Transverse colon (tissue), 4 donors: Measurements from ENCODE around the gene SLC6A8. TPM values are rescaled to one million over a fixed set of nuclear protein-coding genes. Genes with fewer than 3 reads are reported as not detected.

ENCODE experiments used
- DNase-seq: peaks from one replicate; pipeline ENCODE4 v3.0.0-alpha.2; 2019
- H3K27ac ChIP-seq, 4 donors: fragments of 200-600 bp; sonication (generic); 2 replicates each; pipeline ENCODE4 v1.5.1; 2016 to 2018; ENCODE audit warnings: inconsistent platforms in 4 of 4
- H3K27me3 ChIP-seq: fragments of 200-600 bp; sonication (generic); 2 replicates; pipeline ENCODE4 v1.5.1; 2017; ENCODE audit warnings: inconsistent platforms
- H3K36me3 ChIP-seq, 4 donors: fragments of 200-600 bp; sonication (generic); 2 replicates each; pipeline ENCODE4 v1.5.1; 2017 to 2019; ENCODE audit warnings: inconsistent platforms in 4 of 4
- H3K4me1 ChIP-seq, 4 donors: fragments of 200-600 bp; sonication (generic); 2 replicates each; pipeline ENCODE4 v1.5.1; 2017 to 2020; ENCODE audit warnings: inconsistent platforms in 4 of 4
- H3K4me3 ChIP-seq, 4 donors: fragments of 200-600 bp; sonication (generic); 1 replicate in 1 of 4; 2 replicates in 3 of 4; pipeline versions ENCODE4 v1.5.1 to v1.6.1; 2017 to 2019; ENCODE audit warnings: inconsistent platforms in 4 of 4
- H3K9me3 ChIP-seq, 2 donors: fragments of 200-600 bp; sonication (generic); 2 replicates each; pipeline ENCODE4 v1.5.1; 2017 to 2019; ENCODE audit warnings: inconsistent platforms in 2 of 2
- EP300 ChIP-seq: sonication (generic); formaldehyde crosslinking; IDR thresholded peaks from one replicate; pipeline ENCODE4 v1.6.1; 2017; ENCODE audit warnings: antibody characterized with exemption, low read depth
- POLR2A ChIP-seq: fragments of 450-650 bp; IDR thresholded peaks from one replicate; pipeline ENCODE4 v1.6.1; 2016; ENCODE audit warnings: antibody characterized with exemption, mild to moderate bottlenecking, moderate library complexity
- POLR2AphosphoS5 ChIP-seq, 3 donors: sonication (generic); formaldehyde crosslinking; IDR thresholded peaks; one replicate each; pipeline ENCODE4 v1.6.1; 2016; ENCODE audit warnings: antibody characterized with exemption in 3 of 3
- WGBS, 2 donors: methylation state at CpG; one replicate each; pipeline ENCODE4 v1.1.5; 2018; ENCODE audit warnings: low coverage in 1 of 2; 5-methylcytosine and 5-hydroxymethylcytosine counted together
- in situ Hi-C, 4 donors: fragments of 200-750 bp; cut with MboI; loops; one replicate each; pipeline versions ENCODE4 v1.15.0 to v1.15.1; 2017; ENCODE audit warnings: low sequenced_read_pairs in 3 of 4, low pct_ligation_motif_present in 1 of 4, low pct_unique_long_range_greater_than_20kb in 1 of 4
- intact Hi-C: fragments of 100-400 bp; cut with DNase I; formaldehyde crosslinking; loops from one replicate; pipeline ENCODE4 v1.15.1; 2023; ENCODE audit warnings: low total_unique reads
- total RNA-seq, 4 donors: library from RNA; depleted of rRNA; stranded (reverse); fragments of >200 nt; gene quantifications; one replicate each; pipeline ENCODE4 v1.1.0, GENCODE V29; 2016
- TF ChIP-seq, protein P1 (sequence below), 5 experiments: fragments of 200-600 bp in 3 of 5; fragments of 450-650 bp in 2 of 5; sonication (generic) in 3 of 5; IDR thresholded peaks; 1 replicate in 2 of 5; 2 replicates in 3 of 5; pipeline ENCODE4 v1.5.1; 2016 to 2017; ENCODE audit warnings: antibody characterized with exemption in 5 of 5, inconsistent platforms in 3 of 5, mild to moderate bottlenecking in 2 of 5, moderate library complexity in 1 of 5

SLC6A8 gene
- total RNA-seq, 4 donors from 2014 or later = 61.1 to 332 (median 197) TPM

DNA sequence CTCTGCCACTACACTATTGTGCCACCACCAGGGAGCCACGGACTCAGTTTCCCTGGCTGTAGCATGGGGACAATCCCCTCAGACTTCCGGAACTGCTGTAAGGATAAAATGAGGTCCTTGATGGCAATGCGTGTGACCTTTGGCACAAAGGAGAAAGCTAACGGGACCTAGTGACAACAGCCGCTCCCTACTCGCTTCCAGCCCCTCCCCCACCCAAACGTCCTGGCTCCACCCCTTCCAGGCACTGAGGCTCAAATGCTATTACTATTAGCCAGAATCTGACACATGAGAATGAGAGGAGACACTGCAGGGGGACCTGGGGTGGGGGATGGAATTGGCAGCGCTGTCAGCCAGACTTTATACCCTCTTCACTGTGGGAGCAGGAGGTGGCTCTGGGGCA, 46.1 kb upstream of the SLC6A8 start:
- Histone ChIP-seq H3K36me3 (no peaks in the 10 kb centered on the region), H3K4me1 (peaks cover 0 to 18% (median 7%) of the 10 kb centered on the region in 4 donors), H3K9me3 (no peaks in the 10 kb centered on the region), H3K27me3 (peaks cover 58% of the 10 kb centered on the region), H3K27ac (no peak overlapping the region), H3K4me3 (no peak overlapping the region)
- WGBS, 2 donors = 30% methylated on average over 8 of the region's 8 CpGs; no CpG with 5 or more reads in 1 of the 2 donors
- intact Hi-C loops (no loop called here), in situ Hi-C loops (no loop called here)
- TF ChIP-seq POLR2A (no peak), POLR2AphosphoS5 (IDR thresholded peaks at IDR 0.05) (no peak), EP300 (no peak)
- TF ChIP-seq, protein P1, sequence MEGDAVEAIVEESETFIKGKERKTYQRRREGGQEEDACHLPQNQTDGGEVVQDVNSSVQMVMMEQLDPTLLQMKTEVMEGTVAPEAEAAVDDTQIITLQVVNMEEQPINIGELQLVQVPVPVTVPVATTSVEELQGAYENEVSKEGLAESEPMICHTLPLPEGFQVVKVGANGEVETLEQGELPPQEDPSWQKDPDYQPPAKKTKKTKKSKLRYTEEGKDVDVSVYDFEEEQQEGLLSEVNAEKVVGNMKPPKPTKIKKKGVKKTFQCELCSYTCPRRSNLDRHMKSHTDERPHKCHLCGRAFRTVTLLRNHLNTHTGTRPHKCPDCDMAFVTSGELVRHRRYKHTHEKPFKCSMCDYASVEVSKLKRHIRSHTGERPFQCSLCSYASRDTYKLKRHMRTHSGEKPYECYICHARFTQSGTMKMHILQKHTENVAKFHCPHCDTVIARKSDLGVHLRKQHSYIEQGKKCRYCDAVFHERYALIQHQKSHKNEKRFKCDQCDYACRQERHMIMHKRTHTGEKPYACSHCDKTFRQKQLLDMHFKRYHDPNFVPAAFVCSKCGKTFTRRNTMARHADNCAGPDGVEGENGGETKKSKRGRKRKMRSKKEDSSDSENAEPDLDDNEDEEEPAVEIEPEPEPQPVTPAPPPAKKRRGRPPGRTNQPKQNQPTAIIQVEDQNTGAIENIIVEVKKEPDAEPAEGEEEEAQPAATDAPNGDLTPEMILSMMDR (IDR thresholded peaks at IDR 0.05) = no peak
- no peak for DNase-seq

DNA sequence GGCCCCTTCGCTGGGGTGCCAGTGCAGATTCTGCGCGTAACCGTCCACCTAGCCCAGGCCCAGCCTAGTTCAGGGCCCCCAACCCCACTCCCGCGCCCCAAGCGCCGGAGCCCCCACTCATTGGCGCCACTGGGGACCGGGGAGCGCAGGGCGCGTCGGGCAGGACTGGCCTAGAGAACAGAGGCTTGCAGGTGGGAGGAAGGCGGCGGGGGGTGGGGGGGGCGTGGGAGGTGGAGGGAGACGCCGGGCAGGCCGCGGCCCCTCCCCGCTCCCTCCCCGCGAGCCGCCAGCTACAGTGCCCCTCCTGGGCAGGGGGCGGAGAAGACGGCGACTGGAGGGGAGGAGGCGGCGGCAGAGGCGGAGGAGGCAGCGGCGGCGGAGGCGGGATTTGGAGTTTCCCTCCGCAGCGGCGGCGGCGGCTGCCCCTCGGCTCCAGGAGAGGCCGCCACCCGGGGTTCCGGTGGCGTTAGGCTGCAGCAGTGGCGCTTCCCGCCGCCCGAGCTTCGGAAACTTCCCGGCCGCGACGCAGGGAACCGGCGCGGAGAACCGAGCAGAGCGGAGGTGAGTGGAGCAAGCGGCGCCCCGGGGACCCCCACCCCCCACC, 45.6 kb upstream of the SLC6A8 start:
- H3K4me1 ChIP-seq = peaks cover 0 to 23% (median 8%) of the 10 kb centered on the region in 4 donors
- 66% methylated on average over 48 of the region's 62 CpGs; no CpG with 5 or more reads in 1 of the 2 donors for WGBS, 2 donors
- H3K27me3 ChIP-seq = peaks cover 63% of the 10 kb centered on the region
- no peak for DNase-seq
- peak overlapping the region in 1 of 4 donors; percentile 20 for H3K4me3 ChIP-seq
- no peak overlapping the region for H3K27ac ChIP-seq
- in situ Hi-C loops = no loop called here
- no peaks in the 10 kb centered on the region for H3K9me3 ChIP-seq
- no peaks in the 10 kb centered on the region for H3K36me3 ChIP-seq
- intact Hi-C loops = no loop called here
- TF ChIP-seq POLR2AphosphoS5 (IDR thresholded peaks at IDR 0.05) (no peak), POLR2A (no peak), EP300 (no peak)
- TF ChIP-seq, protein P1 (IDR thresholded peaks at IDR 0.05) = no peak

DNA sequence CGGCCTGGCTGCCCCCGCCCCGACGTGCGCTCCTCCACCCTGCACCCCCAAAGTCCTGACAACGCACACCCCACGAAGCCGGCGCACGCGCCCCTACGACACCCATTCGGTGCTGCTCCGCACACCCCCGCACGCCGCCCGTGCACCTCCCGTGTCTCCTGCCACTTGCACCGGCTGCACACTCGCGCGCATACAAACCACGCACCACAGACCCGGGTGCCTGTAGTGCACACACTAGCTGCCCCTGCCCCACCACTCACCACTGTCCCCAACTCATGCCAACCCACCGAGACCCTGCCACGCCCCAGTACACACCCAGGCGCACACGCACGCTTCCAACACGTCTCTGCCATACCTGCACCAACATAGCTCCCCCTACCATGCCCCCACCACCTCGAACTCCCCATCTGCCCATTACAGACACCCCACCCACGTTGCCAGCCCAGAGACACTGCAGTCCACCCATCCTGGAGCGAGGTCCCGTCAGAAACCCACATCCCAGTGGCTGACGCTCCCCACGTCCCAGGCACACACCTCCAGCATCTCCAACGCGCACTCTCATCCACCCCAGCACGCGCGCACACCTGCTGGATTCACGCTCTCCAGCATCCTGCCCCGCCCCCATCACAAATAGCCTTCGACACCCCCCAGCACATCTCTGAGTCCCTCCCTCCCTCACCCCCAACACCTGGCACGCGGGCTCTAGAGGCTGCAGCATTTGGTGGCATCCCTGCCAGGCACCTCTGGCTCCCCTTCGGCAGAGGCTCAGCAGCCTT, 44.9 kb upstream of the SLC6A8 start:
- Histone ChIP-seq H3K27ac (no peak overlapping the region), H3K9me3 (no peaks in the 10 kb centered on the region), H3K27me3 (peaks cover 70% of the 10 kb centered on the region), H3K36me3 (no peaks in the 10 kb centered on the region), H3K4me1 (peaks cover 0 to 29% (median 11%) of the 10 kb centered on the region in 4 donors), H3K4me3 (no peak overlapping the region)
- in situ Hi-C loops (no loop called here), intact Hi-C loops (no loop called here)
- 50% methylated on average over 41 of the region's 48 CpGs; no CpG with 5 or more reads in 1 of the 2 donors for WGBS, 2 donors
- TF ChIP-seq POLR2AphosphoS5 (IDR thresholded peaks at IDR 0.05) (no peak), EP300 (no peak), POLR2A (no peak)
- TF ChIP-seq, protein P1 (IDR thresholded peaks at IDR 0.05) = no peak
- DNase-seq = no peak

DNA sequence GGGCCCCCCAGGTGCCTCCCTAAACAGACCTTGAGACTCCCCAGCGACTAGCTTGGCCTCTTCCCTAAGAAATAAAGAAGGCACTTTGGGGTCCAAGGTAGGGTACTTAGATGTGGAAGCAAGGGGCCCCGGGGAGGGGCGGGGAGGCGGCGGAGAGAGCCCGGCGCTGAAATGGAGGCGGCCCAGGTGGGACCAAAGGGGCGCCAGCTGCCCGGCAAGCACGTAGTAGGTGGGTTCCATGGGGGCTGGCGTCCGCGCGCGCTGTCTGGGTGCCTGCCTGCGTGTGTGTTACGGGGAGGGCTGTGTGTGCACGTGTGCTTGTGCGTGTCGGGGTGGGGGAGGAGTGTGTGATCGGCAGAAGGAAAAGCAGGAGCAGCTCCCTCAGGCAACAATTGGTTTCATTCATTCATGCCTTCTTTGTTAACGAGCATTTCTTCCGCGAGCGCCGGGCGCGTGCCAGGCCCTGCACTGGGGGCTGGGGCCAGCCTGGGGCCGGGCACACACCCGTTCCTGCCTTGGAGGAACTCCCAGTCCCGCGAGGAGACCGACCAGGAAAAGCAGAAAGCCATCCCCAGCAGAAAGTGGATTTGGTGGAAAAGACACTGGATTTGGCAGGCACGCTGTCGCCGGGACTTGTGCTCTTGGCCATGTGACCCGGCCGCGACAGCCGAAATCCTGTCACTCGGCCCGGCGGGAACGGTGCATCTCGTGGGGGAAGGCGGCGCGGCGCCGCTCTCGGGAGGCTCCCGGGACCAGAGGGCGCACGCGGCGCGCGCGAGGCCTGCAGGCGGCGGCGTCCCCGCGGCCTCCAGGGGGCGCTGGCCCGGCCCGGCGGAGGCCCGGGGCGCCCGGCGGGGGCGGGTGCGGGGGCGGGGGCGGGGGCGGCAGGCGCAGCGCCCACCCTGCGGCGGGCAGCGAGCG, 44.0 kb upstream of the SLC6A8 start:
- H3K9me3 ChIP-seq = no peaks in the 10 kb centered on the region
- intact Hi-C loops (no loop called here), in situ Hi-C loops (no loop called here)
- H3K4me3 ChIP-seq = peak overlapping the region in 1 of 4 donors; percentile 23
- H3K27ac ChIP-seq = no peak overlapping the region
- TF ChIP-seq POLR2A (no peak), POLR2AphosphoS5 (IDR thresholded peaks at IDR 0.05) (no peak), EP300 (no peak)
- TF ChIP-seq, protein P1 (IDR thresholded peaks at IDR 0.05) = peak in 1 of 5 experiments; percentile 6
- H3K36me3 ChIP-seq = no peaks in the 10 kb centered on the region
- no peak for DNase-seq
- 43% methylated on average over 66 of the region's 84 CpGs; no CpG with 5 or more reads in 1 of the 2 donors for WGBS, 2 donors
- peaks cover 0 to 29% (median 11%) of the 10 kb centered on the region in 4 donors for H3K4me1 ChIP-seq
- H3K27me3 ChIP-seq = peaks cover 78% of the 10 kb centered on the region
